Transverse colon (tissue), 4 donors: ENCODE measurements around the gene LINC00237. TPM values are rescaled to one million over a fixed set of nuclear protein-coding genes. Genes with fewer than 3 reads are reported as not detected.
A peak's percentile ranks its signal among the peaks of the same experiment; 100 is the strongest.

Experiments used
- DNase-seq: peaks from one replicate; pipeline ENCODE4 v3.0.0-alpha.2; 2019
- H3K27ac ChIP-seq, 4 donors: fragments of 200-600 bp; sonication (generic); 2 replicates each; pipeline ENCODE4 v1.5.1; 2016 to 2018; ENCODE audit warnings: inconsistent platforms in 4 of 4
- H3K27me3 ChIP-seq: fragments of 200-600 bp; sonication (generic); 2 replicates; pipeline ENCODE4 v1.5.1; 2017; ENCODE audit warnings: inconsistent platforms
- H3K36me3 ChIP-seq, 4 donors: fragments of 200-600 bp; sonication (generic); 2 replicates each; pipeline ENCODE4 v1.5.1; 2017 to 2019; ENCODE audit warnings: inconsistent platforms in 4 of 4
- H3K4me1 ChIP-seq, 4 donors: fragments of 200-600 bp; sonication (generic); 2 replicates each; pipeline ENCODE4 v1.5.1; 2017 to 2020; ENCODE audit warnings: inconsistent platforms in 4 of 4
- H3K4me3 ChIP-seq, 4 donors: fragments of 200-600 bp; sonication (generic); 1 replicate in 1 of 4; 2 replicates in 3 of 4; pipeline versions ENCODE4 v1.5.1 to v1.6.1; 2017 to 2019; ENCODE audit warnings: inconsistent platforms in 4 of 4
- H3K9me3 ChIP-seq, 2 donors: fragments of 200-600 bp; sonication (generic); 2 replicates each; pipeline ENCODE4 v1.5.1; 2017 to 2019; ENCODE audit warnings: inconsistent platforms in 2 of 2
- EP300 ChIP-seq: sonication (generic); formaldehyde crosslinking; IDR thresholded peaks from one replicate; pipeline ENCODE4 v1.6.1; 2017; ENCODE audit warnings: antibody characterized with exemption, low read depth
- POLR2A ChIP-seq: fragments of 450-650 bp; IDR thresholded peaks from one replicate; pipeline ENCODE4 v1.6.1; 2016; ENCODE audit warnings: antibody characterized with exemption, mild to moderate bottlenecking, moderate library complexity
- POLR2AphosphoS5 ChIP-seq, 3 donors: sonication (generic); formaldehyde crosslinking; IDR thresholded peaks; one replicate each; pipeline ENCODE4 v1.6.1; 2016; ENCODE audit warnings: antibody characterized with exemption in 3 of 3
- WGBS, 2 donors: methylation state at CpG; one replicate each; pipeline ENCODE4 v1.1.5; 2018; ENCODE audit warnings: low coverage in 1 of 2; 5-methylcytosine and 5-hydroxymethylcytosine counted together
- in situ Hi-C, 4 donors: fragments of 200-750 bp; cut with MboI; loops; one replicate each; pipeline versions ENCODE4 v1.15.0 to v1.15.1; 2017; ENCODE audit warnings: low sequenced_read_pairs in 3 of 4, low pct_ligation_motif_present in 1 of 4, low pct_unique_long_range_greater_than_20kb in 1 of 4
- intact Hi-C: fragments of 100-400 bp; cut with DNase I; formaldehyde crosslinking; loops from one replicate; pipeline ENCODE4 v1.15.1; 2023; ENCODE audit warnings: low total_unique reads
- total RNA-seq, 4 donors: library from RNA; depleted of rRNA; stranded (reverse); fragments of >200 nt; gene quantifications; one replicate each; pipeline ENCODE4 v1.1.0, GENCODE V29; 2016
- TF ChIP-seq, protein P1 (sequence below), 5 experiments: fragments of 200-600 bp in 3 of 5; fragments of 450-650 bp in 2 of 5; sonication (generic) in 3 of 5; IDR thresholded peaks; 1 replicate in 2 of 5; 2 replicates in 3 of 5; pipeline ENCODE4 v1.5.1; 2016 to 2017; ENCODE audit warnings: antibody characterized with exemption in 5 of 5, inconsistent platforms in 3 of 5, mild to moderate bottlenecking in 2 of 5, moderate library complexity in 1 of 5

Gene LINC00237
- total RNA-seq, 4 donors from 2014 or later: not detected

DNA sequence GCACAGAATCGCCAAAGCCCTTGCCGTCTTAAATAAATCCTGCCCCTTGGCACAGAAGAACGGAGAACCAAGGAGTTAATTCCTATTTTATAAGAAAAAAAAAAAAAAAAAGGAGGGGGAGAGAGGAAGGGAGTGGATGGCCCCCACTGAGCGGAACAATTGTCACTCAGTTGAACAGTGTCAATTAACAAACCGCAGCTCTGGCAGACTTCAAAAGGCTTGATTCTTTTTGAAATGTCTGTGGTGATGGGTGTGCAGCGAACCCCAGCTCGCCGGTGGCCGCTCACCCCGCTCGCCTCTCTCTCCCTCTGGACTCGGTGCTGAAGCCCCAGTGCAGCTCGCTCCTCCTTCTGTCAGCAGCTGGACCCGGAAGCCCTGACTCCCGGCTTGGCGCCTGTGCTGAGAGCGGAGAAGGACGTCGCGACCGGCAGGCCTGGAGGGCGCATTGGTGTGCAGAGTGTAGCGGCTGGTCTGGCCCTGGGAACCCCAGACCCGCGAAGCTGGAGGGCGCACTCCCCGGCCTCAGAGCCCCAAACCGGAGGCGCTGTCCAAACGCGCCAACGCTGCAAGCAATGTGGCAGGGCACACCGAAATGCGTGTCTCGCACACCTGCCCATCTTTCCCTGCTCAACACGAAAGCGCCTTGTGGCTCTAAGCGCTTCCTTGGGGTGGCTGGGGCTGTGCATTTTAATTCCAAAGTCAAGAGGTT, 3.4 kb downstream of the LINC00237 start:
- DNase-seq: peak; percentile 47
- WGBS, 2 donors: 0 to 2% methylated on average over 3 to 38 of the region's 38 CpGs
- H3K27ac ChIP-seq: no peak overlapping the region
- no peak for TF ChIP-seq POLR2AphosphoS5 (IDR thresholded peaks at IDR 0.05)
- TF ChIP-seq POLR2A: no peak
- TF ChIP-seq, protein P1, sequence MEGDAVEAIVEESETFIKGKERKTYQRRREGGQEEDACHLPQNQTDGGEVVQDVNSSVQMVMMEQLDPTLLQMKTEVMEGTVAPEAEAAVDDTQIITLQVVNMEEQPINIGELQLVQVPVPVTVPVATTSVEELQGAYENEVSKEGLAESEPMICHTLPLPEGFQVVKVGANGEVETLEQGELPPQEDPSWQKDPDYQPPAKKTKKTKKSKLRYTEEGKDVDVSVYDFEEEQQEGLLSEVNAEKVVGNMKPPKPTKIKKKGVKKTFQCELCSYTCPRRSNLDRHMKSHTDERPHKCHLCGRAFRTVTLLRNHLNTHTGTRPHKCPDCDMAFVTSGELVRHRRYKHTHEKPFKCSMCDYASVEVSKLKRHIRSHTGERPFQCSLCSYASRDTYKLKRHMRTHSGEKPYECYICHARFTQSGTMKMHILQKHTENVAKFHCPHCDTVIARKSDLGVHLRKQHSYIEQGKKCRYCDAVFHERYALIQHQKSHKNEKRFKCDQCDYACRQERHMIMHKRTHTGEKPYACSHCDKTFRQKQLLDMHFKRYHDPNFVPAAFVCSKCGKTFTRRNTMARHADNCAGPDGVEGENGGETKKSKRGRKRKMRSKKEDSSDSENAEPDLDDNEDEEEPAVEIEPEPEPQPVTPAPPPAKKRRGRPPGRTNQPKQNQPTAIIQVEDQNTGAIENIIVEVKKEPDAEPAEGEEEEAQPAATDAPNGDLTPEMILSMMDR (IDR thresholded peaks at IDR 0.05): no peak
- no peak for TF ChIP-seq EP300
- peaks cover 100% of the 10 kb centered on the region for H3K27me3 ChIP-seq
- in situ Hi-C loops: no loop called here
- H3K4me3 ChIP-seq: peak overlapping the region in 3 of 4 donors; percentile 2 to 57 (median 20)
- H3K4me1 ChIP-seq: peaks cover 6 to 46% (median 39%) of the 10 kb centered on the region in 4 donors
- intact Hi-C loops: no loop called here
- H3K9me3 ChIP-seq: no peaks in the 10 kb centered on the region
- H3K36me3 ChIP-seq: no peaks in the 10 kb centered on the region

DNA sequence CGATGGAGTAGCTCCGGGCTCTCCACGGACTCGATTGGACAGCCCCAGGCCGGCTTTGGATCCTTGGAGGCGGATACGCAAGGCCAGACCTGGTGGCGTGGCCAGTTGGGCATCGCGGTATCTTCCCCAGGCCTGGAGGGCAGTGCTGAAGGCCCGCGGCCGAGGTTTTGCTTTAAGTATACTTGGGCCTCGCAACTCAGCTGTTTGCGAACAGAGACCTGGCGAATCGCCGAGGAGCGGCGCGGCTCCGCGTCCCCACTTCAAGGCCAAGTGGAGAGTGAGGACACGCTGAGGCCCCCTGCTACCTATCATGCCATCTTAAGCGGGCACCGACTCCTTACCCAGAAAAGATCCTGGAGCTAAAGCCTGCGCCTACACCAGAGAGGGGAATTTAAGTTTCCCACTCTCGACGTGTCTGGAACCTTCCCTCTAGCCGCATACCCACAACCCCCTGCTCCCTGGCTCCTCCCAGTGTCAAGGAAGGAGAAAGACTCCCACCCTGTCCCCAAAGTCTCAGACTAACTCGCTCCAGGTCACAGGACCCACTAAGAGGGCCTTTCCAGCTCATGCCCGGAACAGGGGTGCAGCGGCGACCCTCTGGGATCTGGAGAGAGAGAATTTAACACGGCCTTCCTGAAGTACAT, 4.1 kb downstream of the LINC00237 start:
- 13 to 21% methylated on average over 3 to 33 of the region's 35 CpGs for WGBS, 2 donors
- Histone ChIP-seq H3K9me3 (no peaks in the 10 kb centered on the region), H3K36me3 (no peaks in the 10 kb centered on the region), H3K4me1 (peaks cover 6 to 46% (median 39%) of the 10 kb centered on the region in 4 donors), H3K27ac (no peak overlapping the region), H3K4me3 (peak overlapping the region in 3 of 4 donors; percentile 2 to 57 (median 20)), H3K27me3 (peaks cover 100% of the 10 kb centered on the region)
- DNase-seq: no peak
- in situ Hi-C loops (no loop called here), intact Hi-C loops (no loop called here)
- TF ChIP-seq EP300 (no peak), POLR2AphosphoS5 (IDR thresholded peaks at IDR 0.05) (no peak), POLR2A (no peak)
- TF ChIP-seq, protein P1 (IDR thresholded peaks at IDR 0.05): no peak

DNA sequence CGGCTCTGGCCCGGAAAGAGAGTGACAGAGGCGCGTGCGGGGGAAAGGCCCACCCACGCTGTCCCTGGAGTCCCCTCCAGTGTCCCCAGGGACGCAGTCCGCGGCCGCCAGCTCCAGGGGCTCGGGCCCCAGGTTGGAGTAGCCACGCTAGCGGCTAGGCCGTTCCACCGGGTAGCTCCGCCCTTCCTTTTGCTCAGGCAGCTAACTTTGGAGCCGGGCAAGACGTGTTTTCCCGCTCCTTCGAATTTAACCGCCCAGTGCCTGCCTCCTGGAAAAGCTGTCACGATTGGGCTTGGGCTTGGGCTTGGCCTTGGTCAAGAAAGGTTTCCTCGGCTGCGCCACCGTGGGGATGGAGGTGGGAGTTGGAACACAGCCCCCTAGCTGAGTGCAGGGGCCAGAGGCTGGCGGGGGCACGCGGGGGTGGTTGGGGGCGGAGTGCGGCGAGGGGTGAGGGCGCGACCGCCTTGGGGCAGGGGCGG, 4.7 kb downstream of the LINC00237 start:
- Histone ChIP-seq H3K36me3 (no peaks in the 10 kb centered on the region), H3K4me3 (peak overlapping the region in 3 of 4 donors; percentile 30 to 57 (median 35)), H3K27me3 (peaks cover 100% of the 10 kb centered on the region), H3K27ac (no peak overlapping the region), H3K4me1 (peaks cover 6 to 46% (median 39%) of the 10 kb centered on the region in 4 donors), H3K9me3 (no peaks in the 10 kb centered on the region)
- WGBS, 2 donors: 14% methylated on average over 31 of the region's 35 CpGs; no CpG with 5 or more reads in 1 of the 2 donors
- intact Hi-C loops: no loop called here
- TF ChIP-seq, protein P1 (IDR thresholded peaks at IDR 0.05): no peak
- no peak for TF ChIP-seq POLR2A
- in situ Hi-C loops: no loop called here
- DNase-seq: no peak

DNA sequence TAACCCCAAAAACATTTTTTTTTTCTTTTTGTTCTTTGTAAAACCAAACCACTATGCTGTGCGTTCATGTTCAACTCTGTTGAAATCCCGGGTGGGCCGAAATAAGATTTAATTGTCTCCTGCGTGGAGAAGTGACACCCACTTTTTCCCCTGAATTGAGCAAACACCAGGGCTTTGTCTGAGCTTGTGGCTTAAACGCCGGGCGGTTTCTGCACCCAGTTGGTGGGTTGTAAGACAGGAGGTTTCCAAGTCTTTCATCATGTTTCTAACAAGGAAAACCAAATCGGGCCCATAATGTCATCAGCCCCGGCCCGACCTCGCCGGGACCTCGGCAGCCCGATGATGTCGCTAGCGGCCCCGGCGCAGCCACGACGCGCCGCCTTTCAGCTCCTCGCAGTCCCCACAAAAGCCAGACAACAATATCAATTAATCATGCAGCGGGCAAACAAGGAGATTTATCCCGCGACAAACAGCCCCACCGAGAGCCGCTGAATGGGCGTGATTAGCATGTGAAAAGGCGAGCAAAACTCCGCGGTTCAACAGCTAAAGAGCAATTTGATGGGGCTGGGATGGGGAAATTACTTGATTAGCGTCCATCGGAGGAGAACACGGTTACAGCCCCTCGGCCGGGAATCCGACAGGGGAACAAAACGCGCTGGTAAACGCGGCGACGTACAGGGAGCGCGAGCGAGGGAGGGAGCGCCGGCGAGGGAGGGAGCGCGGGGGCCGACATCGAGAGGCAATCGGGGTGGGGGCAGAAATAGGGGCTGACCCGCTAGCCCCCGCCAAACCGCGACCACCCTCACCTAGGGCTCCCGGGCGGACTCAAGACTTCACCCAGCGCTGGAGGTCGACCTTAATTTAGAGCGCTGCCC, 5.3 kb downstream of the LINC00237 start:
- H3K36me3 ChIP-seq: no peaks in the 10 kb centered on the region
- DNase-seq: no peak
- no peaks in the 10 kb centered on the region for H3K9me3 ChIP-seq
- TF ChIP-seq EP300: no peak
- TF ChIP-seq, protein P1 (IDR thresholded peaks at IDR 0.05): no peak
- no peak for TF ChIP-seq POLR2AphosphoS5 (IDR thresholded peaks at IDR 0.05)
- no peak for TF ChIP-seq POLR2A
- peak overlapping the region in 3 of 4 donors; percentile 30 to 57 (median 35) for H3K4me3 ChIP-seq
- WGBS, 2 donors: 4% methylated on average over 64 of the region's 64 CpGs; no CpG with 5 or more reads in 1 of the 2 donors
- intact Hi-C loops: no loop called here
- in situ Hi-C loops: no loop called here
- H3K4me1 ChIP-seq: peaks cover 6 to 43% (median 39%) of the 10 kb centered on the region in 4 donors
- H3K27ac ChIP-seq: no peak overlapping the region
- peaks cover 97% of the 10 kb centered on the region for H3K27me3 ChIP-seq
